IPS-18a (cell line): ENCODE data around the gene ZBP1.

Source experiments
- H3K27ac ChIP-seq: one replicate; pipeline ENCODE4 v1.5.1; 2013; ENCODE audit warnings: low read length
- H3K27me3 ChIP-seq: one replicate; pipeline ENCODE4 v1.6.1; 2013; ENCODE audit warnings: mild to moderate bottlenecking, low read length; ENCODE audit not compliant: control insufficient read depth, insufficient read depth
- H3K36me3 ChIP-seq: one replicate; pipeline ENCODE4 v1.6.1; 2013; ENCODE audit warnings: low read depth, low read length; ENCODE audit not compliant: control insufficient read depth
- H3K4me1 ChIP-seq: one replicate; pipeline ENCODE4 v1.6.1; 2013; ENCODE audit warnings: low read depth, low read length; ENCODE audit not compliant: control insufficient read depth
- H3K4me3 ChIP-seq: one replicate; pipeline ENCODE4 v1.5.1; 2013; ENCODE audit warnings: low read length
- H3K9ac ChIP-seq: one replicate; pipeline ENCODE4 v1.6.1; 2013; ENCODE audit warnings: mild to moderate bottlenecking, low read length, moderate library complexity
- H3K9me3 ChIP-seq: one replicate; pipeline ENCODE4 v1.6.1; 2013; ENCODE audit warnings: low read depth, low read length; ENCODE audit not compliant: control insufficient read depth

The ZBP1 gene

GRCh38 chr20:57611586-57612311, 8.5 kb downstream of the ZBP1 start:
- Histone ChIP-seq H3K4me1 (no peaks in the 10 kb centered on the region), H3K27ac (no peak overlapping the region), H3K4me3 (no peak overlapping the region), H3K27me3 (no peaks in the 10 kb centered on the region), H3K9ac (no peak overlapping the region), H3K9me3 (no peaks in the 10 kb centered on the region), H3K36me3 (no peaks in the 10 kb centered on the region)

GRCh38 chr20:57610261-57610952, 9.8 kb downstream of the ZBP1 start:
- H3K4me1 ChIP-seq = no peaks in the 10 kb centered on the region

GRCh38 chr20:57609842-57610167, 10.4 kb downstream of the ZBP1 start:
- no peak overlapping the region for H3K4me3 ChIP-seq

More at GRCh38 chr20:57610261-57610952, 9.8 kb downstream of the ZBP1 start:
- Histone ChIP-seq H3K9ac (no peak overlapping the region), H3K36me3 (no peaks in the 10 kb centered on the region), H3K27me3 (no peaks in the 10 kb centered on the region), H3K4me3 (no peak overlapping the region), H3K9me3 (no peaks in the 10 kb centered on the region), H3K27ac (no peak overlapping the region)

GRCh38 chr20:57609086-57609841, 11.0 kb downstream of the ZBP1 start:
- H3K4me1 ChIP-seq = no peaks in the 10 kb centered on the region
- H3K27me3 ChIP-seq = no peaks in the 10 kb centered on the region
- H3K9ac ChIP-seq = no peak overlapping the region
- no peaks in the 10 kb centered on the region for H3K36me3 ChIP-seq
- no peak overlapping the region for H3K27ac ChIP-seq
- no peak overlapping the region for H3K4me3 ChIP-seq
- H3K9me3 ChIP-seq = no peaks in the 10 kb centered on the region

More at GRCh38 chr20:57609842-57610167, 10.4 kb downstream of the ZBP1 start:
- Histone ChIP-seq H3K9ac (no peak overlapping the region), H3K36me3 (no peaks in the 10 kb centered on the region), H3K9me3 (no peaks in the 10 kb centered on the region), H3K27ac (no peak overlapping the region), H3K27me3 (no peaks in the 10 kb centered on the region), H3K4me1 (no peaks in the 10 kb centered on the region)

GRCh38 chr20:57608516-57608915, 11.7 kb downstream of the ZBP1 start:
- no peak overlapping the region for H3K27ac ChIP-seq
- no peaks in the 10 kb centered on the region for H3K9me3 ChIP-seq
- H3K27me3 ChIP-seq = no peaks in the 10 kb centered on the region
- no peaks in the 10 kb centered on the region for H3K4me1 ChIP-seq
- no peak overlapping the region for H3K4me3 ChIP-seq
- H3K36me3 ChIP-seq = no peaks in the 10 kb centered on the region
- no peak overlapping the region for H3K9ac ChIP-seq

GRCh38 chr20:57605878-57606277, 14.3 kb downstream of the ZBP1 start:
- Histone ChIP-seq H3K27ac (no peak overlapping the region), H3K9ac (no peak overlapping the region), H3K36me3 (no peaks in the 10 kb centered on the region), H3K9me3 (no peaks in the 10 kb centered on the region), H3K4me1 (no peaks in the 10 kb centered on the region), H3K27me3 (no peaks in the 10 kb centered on the region), H3K4me3 (no peak overlapping the region)

GRCh38 chr20:57605045-57605444, 15.2 kb downstream of the ZBP1 start:
- Histone ChIP-seq H3K9ac (no peak overlapping the region), H3K9me3 (no peaks in the 10 kb centered on the region), H3K36me3 (no peaks in the 10 kb centered on the region), H3K4me3 (no peak overlapping the region), H3K4me1 (no peaks in the 10 kb centered on the region), H3K27me3 (no peaks in the 10 kb centered on the region), H3K27ac (no peak overlapping the region)

GRCh38 chr20:57603120-57603519, 17.1 kb downstream of the ZBP1 start:
- H3K4me1 ChIP-seq = no peaks in the 10 kb centered on the region
- no peak overlapping the region for H3K27ac ChIP-seq
- H3K36me3 ChIP-seq = no peaks in the 10 kb centered on the region
- no peaks in the 10 kb centered on the region for H3K27me3 ChIP-seq
- H3K9me3 ChIP-seq = no peaks in the 10 kb centered on the region
- H3K9ac ChIP-seq = no peak overlapping the region
- no peak overlapping the region for H3K4me3 ChIP-seq

GRCh38 chr20:57601737-57602136, 18.5 kb downstream of the ZBP1 start:
- Histone ChIP-seq H3K36me3 (no peaks in the 10 kb centered on the region), H3K27ac (no peak overlapping the region), H3K27me3 (no peaks in the 10 kb centered on the region), H3K9ac (no peak overlapping the region), H3K4me1 (no peaks in the 10 kb centered on the region), H3K4me3 (no peak overlapping the region), H3K9me3 (no peaks in the 10 kb centered on the region)

- Histone ChIP-seq H3K27me3 (no peaks in the 10 kb centered on the region), H3K4me3 (no peak overlapping the region), H3K36me3 (no peaks in the 10 kb centered on the region), H3K27ac (no peak overlapping the region), H3K9me3 (no peaks in the 10 kb centered on the region), H3K4me1 (no peaks in the 10 kb centered on the region), H3K9ac (no peak overlapping the region)
Observed at GRCh38 chr20:57601211-57601570, 19.0 kb downstream of the ZBP1 start.

GRCh38 chr20:57600320-57601210, 19.7 kb downstream of the ZBP1 start:
- no peak overlapping the region for H3K27ac ChIP-seq
- no peak overlapping the region for H3K4me3 ChIP-seq
- no peaks in the 10 kb centered on the region for H3K36me3 ChIP-seq
- H3K4me1 ChIP-seq = no peaks in the 10 kb centered on the region
- no peaks in the 10 kb centered on the region for H3K27me3 ChIP-seq
- H3K9me3 ChIP-seq = no peaks in the 10 kb centered on the region
- no peak overlapping the region for H3K9ac ChIP-seq
